ENCODE data around the gene FLT3. TPM values are rescaled to one million over a fixed set of nuclear protein-coding genes. Genes with fewer than 3 reads are reported as not detected.

Gene FLT3
- polyA plus RNA-seq, 1 of the 3 experiments (the other 2 are of a cell fraction): not detected

DNA sequence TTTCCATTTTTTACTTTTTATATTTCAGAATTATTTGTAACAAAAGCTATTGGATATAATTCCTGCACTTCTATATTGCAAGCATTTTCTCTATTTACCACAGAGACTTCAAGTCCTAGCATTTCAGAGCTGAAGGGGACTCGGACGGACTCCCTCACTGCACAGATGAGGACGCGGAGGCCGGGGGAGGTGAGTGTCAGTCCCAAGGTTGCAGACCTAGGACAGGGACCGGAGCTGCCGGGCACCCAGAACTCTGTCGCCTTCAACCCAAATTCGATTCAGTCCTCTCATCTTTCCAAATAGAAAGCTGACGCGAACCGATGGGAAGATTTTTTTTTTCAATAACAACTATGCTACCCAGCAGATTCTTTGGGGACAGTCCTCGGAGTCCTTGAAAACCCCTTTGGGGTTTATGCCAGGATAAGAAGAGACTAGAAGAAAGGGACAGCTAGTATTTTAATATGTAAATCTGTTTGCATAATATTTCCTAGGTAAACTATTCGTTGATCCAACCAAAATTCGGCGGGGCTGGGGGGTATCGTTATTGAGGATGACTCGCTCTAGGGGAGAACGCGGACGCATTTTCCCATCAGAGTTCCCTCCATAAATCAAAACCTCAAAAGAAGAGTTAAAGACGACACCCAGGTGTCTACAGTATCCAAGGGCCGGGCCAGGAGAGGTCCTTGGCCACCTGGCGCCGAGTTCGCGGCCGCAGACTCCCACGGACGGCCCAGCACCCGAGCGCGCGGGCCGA is 803 bp downstream of the FLT3 start:
- Histone ChIP-seq H3F3A (replicated peaks; ENCODE audit: insufficient read depth) (no peaks in the 10 kb centered on the region), H3K9ac (no peak overlapping the region), H4K20me1 (ENCODE audit: insufficient read depth) (no peaks in the 10 kb centered on the region), H3K4me2 (peak overlapping the region; percentile 71; the same call in 1 of the 2 replicates), H3K36me3 (replicated peaks in 1 of 2; ENCODE audit: control insufficient read depth in 1 of 2, insufficient read depth in 2 of 2, low read length in 1 of 2) (no peaks in the 10 kb centered on the region), H2AFZ (ENCODE audit: low read depth) (peak overlapping the region; percentile 41; the same call in 1 of the 2 replicates), H3K9me3 (no peaks in the 10 kb centered on the region), H3K79me2 (ENCODE audit: insufficient read depth) (no peaks in the 10 kb centered on the region), H3K4me3 (ENCODE audit: low read depth in 2 of 2, low read length in 1 of 2) (peak overlapping the region; percentile 21 to 48; a peak in 3 of 4 replicates), H3K27me3 (ENCODE audit: insufficient read depth) (peaks cover 80% of the 10 kb centered on the region), H3K9me2 (no peaks in the 10 kb centered on the region), H3K27ac (ENCODE audit: low read depth in 2 of 2, low read length in 1 of 2) (no peak overlapping the region), H3K4me1 (ENCODE audit: control insufficient read depth in 1 of 2, insufficient read depth in 2 of 2, low read depth in 1 of 2, low read length in 1 of 2) (no peaks in the 10 kb centered on the region; a peak in 1 of 4 replicates)
- TF ChIP-seq FOSL2 (IDR thresholded peaks at IDR 0.05; ENCODE audit: borderline replicate concordance, low read depth) (no peak), SIN3A (IDR thresholded peaks at IDR 0.05; ENCODE audit: borderline replicate concordance, low read depth, low read length) (no peak), TCF12 (IDR thresholded peaks at IDR 0.05) (no peak), MXI1 (IDR thresholded peaks at IDR 0.05; ENCODE audit: low read depth, low read length) (no peak), TEAD4 (IDR thresholded peaks at IDR 0.05; ENCODE audit: borderline replicate concordance, insufficient read depth) (no peak), ELF1 (IDR thresholded peaks at IDR 0.05) (no peak), EP300 (IDR thresholded peaks at IDR 0.05; ENCODE audit: borderline replicate concordance in 1 of 2, low read depth in 1 of 2, low read length in 1 of 2) (no peak), TAF1 (IDR thresholded peaks at IDR 0.05; ENCODE audit: borderline replicate concordance, low read depth, low read length) (no peak), JUND (IDR thresholded peaks at IDR 0.05) (no peak), NFIC (IDR thresholded peaks at IDR 0.05; ENCODE audit: borderline replicate concordance) (no peak), GATA2 (CRISPR knock-in tag; IDR thresholded peaks at IDR 0.05) (no peak), NRF1 (IDR thresholded peaks at IDR 0.05; ENCODE audit: low read depth, low read length) (no peak), GABPA (IDR thresholded peaks at IDR 0.05; ENCODE audit: low read depth) (no peak)
- TF ChIP-seq, protein P1, sequence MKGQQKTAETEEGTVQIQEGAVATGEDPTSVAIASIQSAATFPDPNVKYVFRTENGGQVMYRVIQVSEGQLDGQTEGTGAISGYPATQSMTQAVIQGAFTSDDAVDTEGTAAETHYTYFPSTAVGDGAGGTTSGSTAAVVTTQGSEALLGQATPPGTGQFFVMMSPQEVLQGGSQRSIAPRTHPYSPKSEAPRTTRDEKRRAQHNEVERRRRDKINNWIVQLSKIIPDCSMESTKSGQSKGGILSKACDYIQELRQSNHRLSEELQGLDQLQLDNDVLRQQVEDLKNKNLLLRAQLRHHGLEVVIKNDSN (IDR thresholded peaks at IDR 0.05; ENCODE audit: borderline replicate concordance, low read depth): no peak
- TF ChIP-seq, protein P2, sequence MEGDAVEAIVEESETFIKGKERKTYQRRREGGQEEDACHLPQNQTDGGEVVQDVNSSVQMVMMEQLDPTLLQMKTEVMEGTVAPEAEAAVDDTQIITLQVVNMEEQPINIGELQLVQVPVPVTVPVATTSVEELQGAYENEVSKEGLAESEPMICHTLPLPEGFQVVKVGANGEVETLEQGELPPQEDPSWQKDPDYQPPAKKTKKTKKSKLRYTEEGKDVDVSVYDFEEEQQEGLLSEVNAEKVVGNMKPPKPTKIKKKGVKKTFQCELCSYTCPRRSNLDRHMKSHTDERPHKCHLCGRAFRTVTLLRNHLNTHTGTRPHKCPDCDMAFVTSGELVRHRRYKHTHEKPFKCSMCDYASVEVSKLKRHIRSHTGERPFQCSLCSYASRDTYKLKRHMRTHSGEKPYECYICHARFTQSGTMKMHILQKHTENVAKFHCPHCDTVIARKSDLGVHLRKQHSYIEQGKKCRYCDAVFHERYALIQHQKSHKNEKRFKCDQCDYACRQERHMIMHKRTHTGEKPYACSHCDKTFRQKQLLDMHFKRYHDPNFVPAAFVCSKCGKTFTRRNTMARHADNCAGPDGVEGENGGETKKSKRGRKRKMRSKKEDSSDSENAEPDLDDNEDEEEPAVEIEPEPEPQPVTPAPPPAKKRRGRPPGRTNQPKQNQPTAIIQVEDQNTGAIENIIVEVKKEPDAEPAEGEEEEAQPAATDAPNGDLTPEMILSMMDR (IDR thresholded peaks at IDR 0.05): no peak
- TF ChIP-seq, protein P3, sequence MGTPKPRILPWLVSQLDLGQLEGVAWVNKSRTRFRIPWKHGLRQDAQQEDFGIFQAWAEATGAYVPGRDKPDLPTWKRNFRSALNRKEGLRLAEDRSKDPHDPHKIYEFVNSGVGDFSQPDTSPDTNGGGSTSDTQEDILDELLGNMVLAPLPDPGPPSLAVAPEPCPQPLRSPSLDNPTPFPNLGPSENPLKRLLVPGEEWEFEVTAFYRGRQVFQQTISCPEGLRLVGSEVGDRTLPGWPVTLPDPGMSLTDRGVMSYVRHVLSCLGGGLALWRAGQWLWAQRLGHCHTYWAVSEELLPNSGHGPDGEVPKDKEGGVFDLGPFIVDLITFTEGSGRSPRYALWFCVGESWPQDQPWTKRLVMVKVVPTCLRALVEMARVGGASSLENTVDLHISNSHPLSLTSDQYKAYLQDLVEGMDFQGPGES (IDR thresholded peaks at IDR 0.05; ENCODE audit: low read depth, low read length): no peak
- WGBS (ENCODE audit: low lambda C conversion rate): 31% methylated on average over 26 of the region's 35 CpGs
- ChIA-PET CTCF (interaction anchor here (0.8 to 2.0 kb wide), 3 partner anchors 9 to 273 kb away, joined by 3 to 7 read pairs (median 3); no protein-coding TSS in a partner anchor), POLR2A (no interaction called here)
- no peak for DNase-seq
